ENCODE results near the gene SLC17A8. TPM values are rescaled to one million over a fixed set of nuclear protein-coding genes. Genes with fewer than 3 reads are reported as not detected.

The SLC17A8 gene
- polyA plus RNA-seq, 1 donor (not counting 4 experiments of a cell fraction or from before 2014, with no cell fraction given) = not detected

DNA sequence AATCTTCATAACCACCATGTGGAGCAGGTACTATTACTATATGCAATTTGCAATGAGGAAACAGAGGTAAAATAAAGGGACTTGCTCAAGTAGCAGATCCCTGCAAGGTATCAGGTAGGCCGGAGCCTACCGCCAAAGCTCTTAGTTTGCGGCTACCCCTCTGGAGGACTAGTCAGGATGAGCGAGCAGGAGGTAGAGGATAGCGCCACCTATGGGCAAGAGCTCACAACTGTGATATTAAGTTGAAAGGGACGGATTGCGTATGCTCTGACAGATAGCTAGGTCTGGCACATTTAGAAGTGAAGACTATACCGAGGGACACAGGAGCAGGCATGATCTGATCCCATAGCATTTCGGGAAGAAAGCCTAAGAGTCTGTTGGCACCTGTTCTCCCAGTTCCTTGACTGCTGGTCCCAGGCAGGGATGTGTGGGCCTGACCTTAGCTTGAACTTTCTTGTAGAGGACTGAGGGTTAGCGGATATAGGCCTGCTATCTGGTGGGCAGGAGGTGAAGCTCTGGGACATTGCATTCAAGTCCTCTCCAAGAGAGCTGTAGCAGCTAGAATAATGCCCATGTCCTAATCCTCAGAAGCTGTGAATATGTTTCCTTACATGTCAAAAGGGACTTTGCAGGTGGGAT, 48.0 kb downstream of the SLC17A8 start:
- Histone ChIP-seq H3K9me3 (ENCODE audit: control insufficient read depth, low read depth, low read length) (no peaks in the 10 kb centered on the region), H3K36me3 (ENCODE audit: control insufficient read depth in 2 of 2, extremely low read depth in 1 of 2, insufficient read depth in 2 of 2, low read length in 2 of 2) (no peaks in the 10 kb centered on the region), H3K9ac (ENCODE audit: control insufficient read depth, extremely low read depth, insufficient read depth, low read length) (no peak overlapping the region), H3K79me2 (ENCODE audit: control insufficient read depth, insufficient read depth, low read length) (no peaks in the 10 kb centered on the region), H3K27me3 (ENCODE audit: control insufficient read depth, extremely low read depth, insufficient read depth, low read length) (no peaks in the 10 kb centered on the region), H3K4me1 (ENCODE audit: control insufficient read depth, extremely low read depth, insufficient read depth, low read length) (peaks cover 13% of the 10 kb centered on the region), H2AFZ (ENCODE audit: control insufficient read depth, low read length) (no peak overlapping the region), H3K27ac (ENCODE audit: control insufficient read depth, insufficient read depth, low read length) (no peak overlapping the region), H4K20me1 (ENCODE audit: control insufficient read depth, extremely low read depth, insufficient read depth, low read length) (no peaks in the 10 kb centered on the region), H3K9me1 (ENCODE audit: control insufficient read depth, extremely low read depth, insufficient read depth, low read length) (no peaks in the 10 kb centered on the region), H3K4me2 (ENCODE audit: control insufficient read depth, extremely low read depth, insufficient read depth, low read depth, low read length) (no peak overlapping the region), H3K4me3 (ENCODE audit: control insufficient read depth in 2 of 3, extremely low read depth in 1 of 3, insufficient read depth in 2 of 3, low read depth in 1 of 3, low read length in 3 of 3) (no peak overlapping the region)
- FAIRE-seq (no peak), DNase-seq (ENCODE audit: low read depth, low spot score) (no peak)
- TF ChIP-seq, protein P1, sequence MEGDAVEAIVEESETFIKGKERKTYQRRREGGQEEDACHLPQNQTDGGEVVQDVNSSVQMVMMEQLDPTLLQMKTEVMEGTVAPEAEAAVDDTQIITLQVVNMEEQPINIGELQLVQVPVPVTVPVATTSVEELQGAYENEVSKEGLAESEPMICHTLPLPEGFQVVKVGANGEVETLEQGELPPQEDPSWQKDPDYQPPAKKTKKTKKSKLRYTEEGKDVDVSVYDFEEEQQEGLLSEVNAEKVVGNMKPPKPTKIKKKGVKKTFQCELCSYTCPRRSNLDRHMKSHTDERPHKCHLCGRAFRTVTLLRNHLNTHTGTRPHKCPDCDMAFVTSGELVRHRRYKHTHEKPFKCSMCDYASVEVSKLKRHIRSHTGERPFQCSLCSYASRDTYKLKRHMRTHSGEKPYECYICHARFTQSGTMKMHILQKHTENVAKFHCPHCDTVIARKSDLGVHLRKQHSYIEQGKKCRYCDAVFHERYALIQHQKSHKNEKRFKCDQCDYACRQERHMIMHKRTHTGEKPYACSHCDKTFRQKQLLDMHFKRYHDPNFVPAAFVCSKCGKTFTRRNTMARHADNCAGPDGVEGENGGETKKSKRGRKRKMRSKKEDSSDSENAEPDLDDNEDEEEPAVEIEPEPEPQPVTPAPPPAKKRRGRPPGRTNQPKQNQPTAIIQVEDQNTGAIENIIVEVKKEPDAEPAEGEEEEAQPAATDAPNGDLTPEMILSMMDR (optimal IDR thresholded peaks at IDR 0.05 in 1 of 3, IDR thresholded peaks at IDR 0.05 in 1 of 3, conservative IDR thresholded peaks at IDR 0.05 in 1 of 3; ENCODE audit: extremely low read depth in 1 of 3, insufficient read depth in 2 of 3, low read length in 3 of 3) = peak; percentile 34 to 59 (median 50)
- no peak for TF ChIP-seq EZH2 (IDR thresholded peaks at IDR 0.05; ENCODE audit: low read length)
- dilution Hi-C loops (cut with MboI; ENCODE audit: extremely low pct_ligation_motif_present, low sequenced_read_pairs) = no loop called here

DNA sequence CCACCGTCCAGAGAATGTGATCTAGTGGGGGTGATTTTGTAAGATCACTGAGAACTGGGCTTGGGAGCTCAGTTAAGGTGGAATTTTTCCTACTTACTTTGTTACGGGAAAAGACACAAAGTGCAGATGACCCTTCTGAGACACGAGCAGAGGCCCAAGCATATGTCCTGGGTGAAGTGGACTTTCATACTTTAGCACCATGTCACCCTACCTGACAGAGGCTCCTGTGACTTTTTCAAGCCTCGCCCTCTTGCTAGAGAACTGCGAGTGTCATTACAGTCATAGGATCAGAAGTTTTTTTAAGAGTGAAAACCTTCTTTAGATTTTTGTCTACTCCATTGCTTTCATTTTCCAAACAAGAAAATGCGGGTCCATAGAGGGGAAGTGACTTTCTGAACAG, 56.1 kb downstream of the SLC17A8 start:
- H4K20me1 ChIP-seq (ENCODE audit: control insufficient read depth, extremely low read depth, insufficient read depth, low read length) = no peaks in the 10 kb centered on the region
- no peaks in the 10 kb centered on the region for H3K79me2 ChIP-seq (ENCODE audit: control insufficient read depth, insufficient read depth, low read length)
- H3K4me3 ChIP-seq (ENCODE audit: control insufficient read depth in 2 of 3, extremely low read depth in 1 of 3, insufficient read depth in 2 of 3, low read depth in 1 of 3, low read length in 3 of 3) = no peak overlapping the region
- no peak for TF ChIP-seq EZH2 (IDR thresholded peaks at IDR 0.05; ENCODE audit: low read length)
- TF ChIP-seq, protein P1 (optimal IDR thresholded peaks at IDR 0.05 in 1 of 3, IDR thresholded peaks at IDR 0.05 in 1 of 3, conservative IDR thresholded peaks at IDR 0.05 in 1 of 3; ENCODE audit: extremely low read depth in 1 of 3, insufficient read depth in 2 of 3, low read length in 3 of 3) = no peak
- H3K36me3 ChIP-seq (ENCODE audit: control insufficient read depth in 2 of 2, extremely low read depth in 1 of 2, insufficient read depth in 2 of 2, low read length in 2 of 2) = no peaks in the 10 kb centered on the region
- H3K4me1 ChIP-seq (ENCODE audit: control insufficient read depth, extremely low read depth, insufficient read depth, low read length) = no peaks in the 10 kb centered on the region
- DNase-seq (ENCODE audit: low read depth, low spot score) (no peak), FAIRE-seq (no peak)
- no peaks in the 10 kb centered on the region for H3K9me3 ChIP-seq (ENCODE audit: control insufficient read depth, low read depth, low read length)
- H3K9ac ChIP-seq (ENCODE audit: control insufficient read depth, extremely low read depth, insufficient read depth, low read length) = no peak overlapping the region
- H3K4me2 ChIP-seq (ENCODE audit: control insufficient read depth, extremely low read depth, insufficient read depth, low read depth, low read length) = no peak overlapping the region
- no peak overlapping the region for H2AFZ ChIP-seq (ENCODE audit: control insufficient read depth, low read length)
- dilution Hi-C loops (cut with MboI; ENCODE audit: extremely low pct_ligation_motif_present, low sequenced_read_pairs) = no loop called here
- H3K27ac ChIP-seq (ENCODE audit: control insufficient read depth, insufficient read depth, low read length) = no peak overlapping the region
- no peaks in the 10 kb centered on the region for H3K9me1 ChIP-seq (ENCODE audit: control insufficient read depth, extremely low read depth, insufficient read depth, low read length)
- no peaks in the 10 kb centered on the region for H3K27me3 ChIP-seq (ENCODE audit: control insufficient read depth, extremely low read depth, insufficient read depth, low read length)

Measured in keratinocyte (primary cell).